Measurements from ENCODE around the gene LRRC75A. TPM values are rescaled to one million over a fixed set of nuclear protein-coding genes. Genes with fewer than 3 reads are reported as not detected.
"Not testable (repeated sequence)": the region's sequence is repeated elsewhere in the genome, so short reads cannot be mapped to it uniquely, and the experiment has no call there.

The LRRC75A gene
- total RNA-seq, 2 donors from 2014 or later, result 3.7 to 4.0 TPM

DNA sequence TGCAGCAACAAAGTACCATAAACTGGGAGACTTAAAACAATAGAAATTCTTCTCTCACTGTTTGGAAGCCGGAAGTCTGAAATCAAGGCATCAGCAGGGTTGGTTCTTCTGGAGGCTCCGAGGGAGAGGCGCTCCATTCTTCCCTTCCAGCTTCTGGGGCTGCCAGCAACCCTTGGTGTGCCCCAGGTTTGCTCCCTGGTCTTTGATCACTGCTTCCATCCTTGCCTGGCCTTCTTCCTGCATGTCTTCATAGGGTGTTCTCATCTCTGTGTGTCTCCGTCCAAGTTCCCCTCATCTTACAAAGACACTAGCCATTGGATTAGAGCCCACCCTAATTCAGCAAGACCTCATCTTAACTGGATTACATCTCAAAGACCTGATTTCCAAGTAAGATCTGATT lies 35.3 kb upstream of the LRRC75A start:
- Histone ChIP-seq H3K9me3 (no peaks in the 10 kb centered on the region), H3K4me3 (no peak overlapping the region), H3K27me3 (replicated peaks; ENCODE audit: insufficient read depth) (no peaks in the 10 kb centered on the region), H3K27ac (no peak overlapping the region), H3K4me1 (ENCODE audit: control insufficient read depth in 1 of 2, low read depth in 2 of 2) (peaks cover 0 to 14% of the 10 kb centered on the region in 2 donors), H3K36me3 (no peaks in the 10 kb centered on the region)
- TF ChIP-seq, protein P1, sequence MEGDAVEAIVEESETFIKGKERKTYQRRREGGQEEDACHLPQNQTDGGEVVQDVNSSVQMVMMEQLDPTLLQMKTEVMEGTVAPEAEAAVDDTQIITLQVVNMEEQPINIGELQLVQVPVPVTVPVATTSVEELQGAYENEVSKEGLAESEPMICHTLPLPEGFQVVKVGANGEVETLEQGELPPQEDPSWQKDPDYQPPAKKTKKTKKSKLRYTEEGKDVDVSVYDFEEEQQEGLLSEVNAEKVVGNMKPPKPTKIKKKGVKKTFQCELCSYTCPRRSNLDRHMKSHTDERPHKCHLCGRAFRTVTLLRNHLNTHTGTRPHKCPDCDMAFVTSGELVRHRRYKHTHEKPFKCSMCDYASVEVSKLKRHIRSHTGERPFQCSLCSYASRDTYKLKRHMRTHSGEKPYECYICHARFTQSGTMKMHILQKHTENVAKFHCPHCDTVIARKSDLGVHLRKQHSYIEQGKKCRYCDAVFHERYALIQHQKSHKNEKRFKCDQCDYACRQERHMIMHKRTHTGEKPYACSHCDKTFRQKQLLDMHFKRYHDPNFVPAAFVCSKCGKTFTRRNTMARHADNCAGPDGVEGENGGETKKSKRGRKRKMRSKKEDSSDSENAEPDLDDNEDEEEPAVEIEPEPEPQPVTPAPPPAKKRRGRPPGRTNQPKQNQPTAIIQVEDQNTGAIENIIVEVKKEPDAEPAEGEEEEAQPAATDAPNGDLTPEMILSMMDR (IDR thresholded peaks at IDR 0.05), result no peak
- ATAC-seq (ENCODE audit: insufficient number of reproducible peaks, low FRiP score, low read depth), result no peak
- no peak for DNase-seq (ENCODE audit: low spot score)

DNA sequence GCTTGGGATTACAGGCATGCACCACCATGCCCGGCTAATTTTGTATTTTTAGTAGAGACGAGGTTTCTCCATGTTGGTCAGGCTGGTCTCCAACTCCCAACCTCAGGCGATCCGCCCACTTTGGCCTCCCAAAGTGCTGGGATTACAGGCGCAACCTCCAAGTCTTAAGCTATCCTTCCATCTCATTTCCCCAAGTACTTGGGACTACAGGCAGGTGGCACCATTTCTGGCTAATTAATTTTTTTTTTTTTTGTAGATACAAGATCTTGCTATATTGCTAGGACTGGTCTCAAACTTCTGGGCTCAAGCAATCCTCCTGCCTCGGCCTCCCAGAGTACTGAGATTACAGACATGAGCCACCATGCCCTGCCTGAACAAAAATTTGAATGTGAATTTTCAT lies 33.6 kb upstream of the LRRC75A start:
- H3K4me3 ChIP-seq; DNase-seq (ENCODE audit: low spot score); H3K27ac ChIP-seq; ATAC-seq (ENCODE audit: insufficient number of reproducible peaks, low FRiP score, low read depth); H3K36me3 ChIP-seq; H3K27me3 ChIP-seq (replicated peaks; ENCODE audit: insufficient read depth); H3K9me3 ChIP-seq: not testable (repeated sequence)
- peaks cover 0 to 14% of the 10 kb centered on the region in 2 donors for H3K4me1 ChIP-seq (ENCODE audit: control insufficient read depth in 1 of 2, low read depth in 2 of 2)

DNA sequence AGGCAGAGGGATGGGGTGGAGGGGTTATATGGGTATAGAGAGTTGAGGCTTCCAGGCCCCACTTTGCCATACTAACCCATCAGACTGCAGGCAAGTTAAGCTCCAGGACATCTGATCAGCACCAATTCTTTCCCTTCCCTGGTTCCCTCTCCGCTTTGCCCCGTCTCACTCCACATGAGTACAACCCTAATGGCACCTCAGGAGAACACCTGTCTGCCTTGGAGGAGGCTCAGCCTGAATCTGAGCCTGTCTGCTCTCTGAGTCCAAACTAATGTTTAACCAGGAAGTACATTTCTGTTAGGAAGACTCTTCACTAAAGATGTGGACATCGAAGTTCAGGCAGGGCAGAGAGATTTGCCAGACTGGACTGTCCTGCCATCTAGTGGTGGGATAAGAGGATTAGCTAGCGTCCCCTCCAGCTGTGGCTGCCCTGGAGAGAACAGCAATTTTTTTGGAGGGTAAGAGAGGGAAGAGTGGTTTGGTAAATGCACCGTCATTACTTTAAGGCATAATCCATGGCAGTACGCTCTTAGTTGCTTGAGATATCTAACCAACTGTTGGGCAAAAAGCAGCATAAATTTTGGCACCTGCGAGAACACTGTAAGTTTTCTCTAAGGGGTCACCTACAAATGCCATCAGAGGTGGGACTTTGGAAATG lies 29.2 kb upstream of the LRRC75A start:
- no peaks in the 10 kb centered on the region for H3K27me3 ChIP-seq (replicated peaks; ENCODE audit: insufficient read depth)
- DNase-seq (ENCODE audit: low spot score), result no peak
- H3K4me1 ChIP-seq (ENCODE audit: control insufficient read depth in 1 of 2, low read depth in 2 of 2), result peaks cover 2 to 24% of the 10 kb centered on the region in 2 donors
- no peaks in the 10 kb centered on the region for H3K36me3 ChIP-seq
- no peak overlapping the region for H3K4me3 ChIP-seq
- H3K9me3 ChIP-seq, result no peaks in the 10 kb centered on the region
- no peak for ATAC-seq (ENCODE audit: insufficient number of reproducible peaks, low FRiP score, low read depth)
- TF ChIP-seq, protein P1 (IDR thresholded peaks at IDR 0.05), result peak; percentile 83
- H3K27ac ChIP-seq, result no peak overlapping the region

DNA sequence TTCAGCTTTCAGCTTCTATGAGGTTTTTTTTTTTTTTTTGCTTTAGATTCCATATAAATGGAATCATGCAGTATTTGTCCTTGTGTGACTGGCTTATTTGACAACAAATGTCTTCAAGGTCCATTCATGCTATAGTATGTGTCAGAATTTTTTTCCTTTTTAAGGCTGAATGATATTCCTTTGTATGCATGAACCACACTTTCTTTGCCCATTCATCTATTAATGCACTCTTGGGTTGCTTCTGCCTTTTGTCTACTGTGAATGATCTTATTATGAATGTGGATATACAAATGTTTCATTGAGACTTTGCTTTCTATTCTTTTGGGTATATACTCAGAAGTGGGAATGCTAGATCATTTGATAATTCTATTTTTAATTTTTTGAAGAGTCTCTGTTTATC lies 27.0 kb upstream of the LRRC75A start:
- Histone ChIP-seq H3K36me3 (no peaks in the 10 kb centered on the region), H3K4me3 (no peak overlapping the region), H3K4me1 (ENCODE audit: control insufficient read depth in 1 of 2, low read depth in 2 of 2) (peaks cover 2 to 12% of the 10 kb centered on the region in 2 donors), H3K9me3 (no peaks in the 10 kb centered on the region), H3K27ac (no peak overlapping the region), H3K27me3 (replicated peaks; ENCODE audit: insufficient read depth) (no peaks in the 10 kb centered on the region)
- ATAC-seq (ENCODE audit: insufficient number of reproducible peaks, low FRiP score, low read depth) (no peak), DNase-seq (ENCODE audit: low spot score) (no peak)
- TF ChIP-seq, protein P1 (IDR thresholded peaks at IDR 0.05), result no peak

DNA sequence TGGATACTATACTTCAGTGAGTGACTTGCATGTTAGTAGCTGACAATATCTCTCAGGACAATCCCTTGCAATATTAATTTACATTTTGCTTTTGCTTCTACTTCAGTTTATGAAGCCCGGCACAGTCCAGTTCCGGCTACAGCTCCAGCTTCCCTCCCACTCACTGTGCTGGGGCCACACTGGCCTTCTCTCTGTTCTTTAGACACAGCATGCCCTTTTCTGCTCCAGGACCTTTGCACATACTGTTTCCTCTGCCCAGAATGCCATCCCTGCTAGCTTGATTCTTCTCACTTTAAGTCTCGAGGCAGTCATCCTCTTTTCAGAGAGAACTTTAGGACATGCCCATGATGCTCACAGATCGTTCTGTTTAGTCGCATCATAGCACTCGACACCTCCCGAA lies 25.5 kb upstream of the LRRC75A start:
- peaks cover 2 to 12% of the 10 kb centered on the region in 2 donors for H3K4me1 ChIP-seq (ENCODE audit: control insufficient read depth in 1 of 2, low read depth in 2 of 2)
- H3K27me3 ChIP-seq (replicated peaks; ENCODE audit: insufficient read depth), result no peaks in the 10 kb centered on the region
- TF ChIP-seq, protein P1 (IDR thresholded peaks at IDR 0.05), result no peak
- H3K27ac ChIP-seq, result no peak overlapping the region
- ATAC-seq (ENCODE audit: insufficient number of reproducible peaks, low FRiP score, low read depth) (no peak), DNase-seq (ENCODE audit: low spot score) (no peak)
- no peaks in the 10 kb centered on the region for H3K9me3 ChIP-seq
- H3K4me3 ChIP-seq, result no peak overlapping the region
- no peaks in the 10 kb centered on the region for H3K36me3 ChIP-seq

DNA sequence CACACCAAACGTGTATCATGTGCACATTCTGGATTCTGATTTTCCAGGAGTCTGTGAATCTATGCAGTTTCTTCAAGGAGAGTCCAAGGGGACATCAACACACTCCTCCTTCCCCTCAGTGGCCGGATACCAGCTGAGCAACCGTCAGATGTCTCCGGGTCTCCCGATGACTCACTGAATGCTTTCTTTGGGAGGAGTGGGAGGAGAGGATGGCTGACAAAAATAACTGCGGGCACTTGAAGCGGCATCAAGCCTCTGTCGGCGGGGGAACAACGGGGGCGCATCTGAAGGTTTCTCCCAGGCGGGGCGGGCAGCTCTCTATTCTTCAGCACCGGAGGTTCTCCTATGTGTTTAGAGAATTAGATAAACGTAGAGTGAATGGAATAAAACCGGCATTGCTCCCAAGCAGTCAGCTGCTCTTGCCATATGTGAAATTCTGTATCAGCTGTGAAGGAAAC lies 24.6 kb upstream of the LRRC75A start:
- TF ChIP-seq, protein P1 (IDR thresholded peaks at IDR 0.05), result no peak
- Histone ChIP-seq H3K9me3 (no peaks in the 10 kb centered on the region), H3K27ac (no peak overlapping the region), H3K27me3 (replicated peaks; ENCODE audit: insufficient read depth) (no peaks in the 10 kb centered on the region), H3K4me1 (ENCODE audit: control insufficient read depth in 1 of 2, low read depth in 2 of 2) (peaks cover 2 to 12% of the 10 kb centered on the region in 2 donors), H3K4me3 (peak overlapping the region; percentile 29), H3K36me3 (no peaks in the 10 kb centered on the region)
- no peak for DNase-seq (ENCODE audit: low spot score)
- ATAC-seq (ENCODE audit: insufficient number of reproducible peaks, low FRiP score, low read depth), result no peak
